Esophagus muscularis mucosa (tissue), 3 donors: ENCODE measurements around the gene ZFHX3.

Experiments
- POLR2A ChIP-seq: fragments of 450-650 bp; IDR thresholded peaks from one replicate; pipeline ENCODE4 v1.6.1; 2017; ENCODE audit warnings: antibody characterized with exemption, moderate library complexity, mild to moderate bottlenecking, low read depth
- TF ChIP-seq, protein P1 (sequence below), 3 experiments: fragments of 200-600 bp in 2 of 3; fragments of 450-650 bp in 1 of 3; sonication (generic) in 2 of 3; IDR thresholded peaks; one replicate each; pipeline ENCODE4 v1.5.1; 2017 to 2019; ENCODE audit warnings: antibody characterized with exemption in 3 of 3, mild to moderate bottlenecking in 2 of 3, moderate library complexity in 1 of 3

DNA sequence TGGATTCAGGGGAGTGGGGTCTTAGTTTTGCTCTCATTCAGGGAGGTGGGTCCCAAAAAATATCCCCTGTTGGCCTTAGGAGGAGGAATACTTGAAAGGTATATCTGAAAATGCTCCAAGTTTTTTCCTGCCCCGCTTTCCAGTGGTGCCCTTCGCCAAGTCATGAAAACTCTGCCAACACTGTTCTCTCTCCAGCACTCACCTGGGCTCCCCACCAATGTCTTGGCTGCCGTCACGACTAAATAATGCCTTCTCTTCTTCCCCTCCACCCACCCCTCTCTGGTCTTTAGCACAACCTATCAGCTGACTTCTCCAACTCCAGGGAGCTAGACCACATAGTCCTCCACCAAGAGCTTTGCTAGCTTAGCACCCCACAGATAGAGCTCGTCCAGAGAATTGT is 30.6 kb downstream of the ZFHX3 start:
- TF ChIP-seq, protein P1, sequence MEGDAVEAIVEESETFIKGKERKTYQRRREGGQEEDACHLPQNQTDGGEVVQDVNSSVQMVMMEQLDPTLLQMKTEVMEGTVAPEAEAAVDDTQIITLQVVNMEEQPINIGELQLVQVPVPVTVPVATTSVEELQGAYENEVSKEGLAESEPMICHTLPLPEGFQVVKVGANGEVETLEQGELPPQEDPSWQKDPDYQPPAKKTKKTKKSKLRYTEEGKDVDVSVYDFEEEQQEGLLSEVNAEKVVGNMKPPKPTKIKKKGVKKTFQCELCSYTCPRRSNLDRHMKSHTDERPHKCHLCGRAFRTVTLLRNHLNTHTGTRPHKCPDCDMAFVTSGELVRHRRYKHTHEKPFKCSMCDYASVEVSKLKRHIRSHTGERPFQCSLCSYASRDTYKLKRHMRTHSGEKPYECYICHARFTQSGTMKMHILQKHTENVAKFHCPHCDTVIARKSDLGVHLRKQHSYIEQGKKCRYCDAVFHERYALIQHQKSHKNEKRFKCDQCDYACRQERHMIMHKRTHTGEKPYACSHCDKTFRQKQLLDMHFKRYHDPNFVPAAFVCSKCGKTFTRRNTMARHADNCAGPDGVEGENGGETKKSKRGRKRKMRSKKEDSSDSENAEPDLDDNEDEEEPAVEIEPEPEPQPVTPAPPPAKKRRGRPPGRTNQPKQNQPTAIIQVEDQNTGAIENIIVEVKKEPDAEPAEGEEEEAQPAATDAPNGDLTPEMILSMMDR (IDR thresholded peaks at IDR 0.05): no peak
- no peak for TF ChIP-seq POLR2A
